Body of pancreas (tissue), 4 donors: ENCODE measurements around the gene ZDHHC18.

Source experiments
- POLR2A ChIP-seq, 3 donors: fragments of 450-650 bp; IDR thresholded peaks; one replicate each; pipeline ENCODE4 v1.6.1; 2016; ENCODE audit warnings: antibody characterized with exemption in 3 of 3, mild to moderate bottlenecking in 2 of 3
- TF ChIP-seq, protein P1 (sequence below), 7 experiments: fragments of 450-650 bp in 4 of 7; fragments of 200-600 bp in 3 of 7; sonication (generic) in 3 of 7; IDR thresholded peaks; one replicate each; pipeline ENCODE4 v1.5.1; 2016 to 2019; ENCODE audit warnings: antibody characterized with exemption in 7 of 7

GRCh38 chr1:26826261-26827105 is at the start of gene ZDHHC18:
- TF ChIP-seq, protein P1, sequence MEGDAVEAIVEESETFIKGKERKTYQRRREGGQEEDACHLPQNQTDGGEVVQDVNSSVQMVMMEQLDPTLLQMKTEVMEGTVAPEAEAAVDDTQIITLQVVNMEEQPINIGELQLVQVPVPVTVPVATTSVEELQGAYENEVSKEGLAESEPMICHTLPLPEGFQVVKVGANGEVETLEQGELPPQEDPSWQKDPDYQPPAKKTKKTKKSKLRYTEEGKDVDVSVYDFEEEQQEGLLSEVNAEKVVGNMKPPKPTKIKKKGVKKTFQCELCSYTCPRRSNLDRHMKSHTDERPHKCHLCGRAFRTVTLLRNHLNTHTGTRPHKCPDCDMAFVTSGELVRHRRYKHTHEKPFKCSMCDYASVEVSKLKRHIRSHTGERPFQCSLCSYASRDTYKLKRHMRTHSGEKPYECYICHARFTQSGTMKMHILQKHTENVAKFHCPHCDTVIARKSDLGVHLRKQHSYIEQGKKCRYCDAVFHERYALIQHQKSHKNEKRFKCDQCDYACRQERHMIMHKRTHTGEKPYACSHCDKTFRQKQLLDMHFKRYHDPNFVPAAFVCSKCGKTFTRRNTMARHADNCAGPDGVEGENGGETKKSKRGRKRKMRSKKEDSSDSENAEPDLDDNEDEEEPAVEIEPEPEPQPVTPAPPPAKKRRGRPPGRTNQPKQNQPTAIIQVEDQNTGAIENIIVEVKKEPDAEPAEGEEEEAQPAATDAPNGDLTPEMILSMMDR (IDR thresholded peaks at IDR 0.05), result peak in 6 of 7 experiments; percentile 32 to 86 (median 63)
- TF ChIP-seq POLR2A (IDR thresholded peaks at IDR 0.05), result peak in 1 of 3 donors; percentile 13
